Lung microvascular endothelial cell (primary cell): ENCODE results near the gene SLC22A12. TPM values are rescaled to one million over a fixed set of nuclear protein-coding genes. Genes with fewer than 3 reads are reported as not detected.

ENCODE experiments used
- DNase-seq, 2 donors: peaks; one replicate each; pipeline versions ENCODE4 v3.0.0 to v3.0.0-alpha.2; 2010; ENCODE audit warnings: low read depth in 2 of 2
- total RNA-seq: library from RNA; depleted of rRNA; stranded (reverse); fragments of >200 nt; gene quantifications from 2 replicates; pipeline ENCODE4 v1.2.1, GENCODE V29; 2014

The SLC22A12 gene
- total RNA-seq, 1 donor from 2014 or later, result not detected

- no peak for DNase-seq
Measured at GRCh38 chr11:64562723-64563351, 28.2 kb upstream of the SLC22A12 start.

- DNase-seq, result no peak
Measured at GRCh38 chr11:64563966-64564365, 27.1 kb upstream of the SLC22A12 start.

- no peak for DNase-seq
Measured at GRCh38 chr11:64564419-64564818, 26.6 kb upstream of the SLC22A12 start.

- no peak for DNase-seq
Measured at GRCh38 chr11:64564947-64565889, 25.8 kb upstream of the SLC22A12 start.

GRCh38 chr11:64566042-64566914 lies 24.7 kb upstream of the SLC22A12 start:
- DNase-seq, result peak; percentile 62 to 68

- DNase-seq, result no peak
Measured at GRCh38 chr11:64566915-64567891, 23.8 kb upstream of the SLC22A12 start.

GRCh38 chr11:64568041-64568571 lies 22.9 kb upstream of the SLC22A12 start:
- DNase-seq, result no peak

- no peak for DNase-seq
Measured at GRCh38 chr11:64568584-64569140, 22.4 kb upstream of the SLC22A12 start.

- no peak for DNase-seq
Measured at GRCh38 chr11:64569300-64569970, 21.6 kb upstream of the SLC22A12 start.

GRCh38 chr11:64570341-64570740 lies 20.7 kb upstream of the SLC22A12 start:
- DNase-seq, result no peak

- no peak for DNase-seq
Measured at GRCh38 chr11:64571050-64571409, 20.0 kb upstream of the SLC22A12 start.

GRCh38 chr11:64571410-64572091 lies 19.5 kb upstream of the SLC22A12 start:
- DNase-seq, result no peak

- DNase-seq, result no peak
Measured at GRCh38 chr11:64572143-64572542, 18.9 kb upstream of the SLC22A12 start.

GRCh38 chr11:64577202-64577601 lies 13.8 kb upstream of the SLC22A12 start:
- DNase-seq, result no peak

- peak in 1 of 2 donors; percentile 73 for DNase-seq
Measured at GRCh38 chr11:64580412-64580811, 10.6 kb upstream of the SLC22A12 start.

GRCh38 chr11:64581057-64581523 lies 9.9 kb upstream of the SLC22A12 start:
- no peak for DNase-seq

GRCh38 chr11:64582885-64583284 lies 8.1 kb upstream of the SLC22A12 start:
- no peak for DNase-seq
